Activated T-helper 1 cell treated with anti-CD3 and anti-CD28 coated beads, Interleukin-12 subunit alpha, Interleukin-12 subunit beta, Interleukin-2, Interleukin-4 antibody, amounts not matched to agents 30 ng/mL and 10 ng/mL and 1 ng/mL, durations not matched to agents 14 hours and 24 hours and 36 hours (primary cell): ENCODE data around the gene KRT17. TPM values are rescaled to one million over a fixed set of nuclear protein-coding genes. Genes with fewer than 3 reads are reported as not detected.
"Not testable (repeated sequence)": the region's sequence is repeated elsewhere in the genome, so short reads cannot be mapped to it uniquely, and the experiment has no call there.

ENCODE experiments used
- DNase-seq: peaks from one replicate; pipeline ENCODE4 v3.0.0; 2021; ENCODE audit warnings: low spot score
- H3K27ac Mint-ChIP-seq: one replicate; pipeline ENCODE4 v1.8.0; 2021; ENCODE audit warnings: mild to moderate bottlenecking, mixed read lengths
- H3K27me3 Mint-ChIP-seq: one replicate; pipeline ENCODE4 v1.8.0; 2022; ENCODE audit warnings: mild to moderate bottlenecking, moderate library complexity, mixed read lengths; ENCODE audit not compliant: insufficient read depth
- H3K36me3 Mint-ChIP-seq: one replicate; pipeline ENCODE4 v1.8.0; 2021; ENCODE audit warnings: low read depth, mixed read lengths
- H3K4me1 Mint-ChIP-seq: one replicate; pipeline ENCODE4 v1.8.0; 2021; ENCODE audit warnings: low read depth, mixed read lengths
- H3K4me3 Mint-ChIP-seq: one replicate; pipeline ENCODE4 v1.8.0; 2021; ENCODE audit warnings: mild to moderate bottlenecking, moderate library complexity, mixed read lengths
- H3K9me3 Mint-ChIP-seq: one replicate; pipeline ENCODE4 v1.8.0; 2021; ENCODE audit warnings: mixed read lengths
- intact Hi-C: fragments of 100-400 bp; cut with micrococcal nuclease; formaldehyde crosslinking; loops from one replicate; pipeline ENCODE4 v1.15.1; 2024
- total RNA-seq: library from RNA; stranded (reverse); gene quantifications from 2 replicates; pipeline ENCODE4 v1.2.3, GENCODE V29; 2022

Gene KRT17
- total RNA-seq, 1 donor from 2014 or later: not detected

DNA sequence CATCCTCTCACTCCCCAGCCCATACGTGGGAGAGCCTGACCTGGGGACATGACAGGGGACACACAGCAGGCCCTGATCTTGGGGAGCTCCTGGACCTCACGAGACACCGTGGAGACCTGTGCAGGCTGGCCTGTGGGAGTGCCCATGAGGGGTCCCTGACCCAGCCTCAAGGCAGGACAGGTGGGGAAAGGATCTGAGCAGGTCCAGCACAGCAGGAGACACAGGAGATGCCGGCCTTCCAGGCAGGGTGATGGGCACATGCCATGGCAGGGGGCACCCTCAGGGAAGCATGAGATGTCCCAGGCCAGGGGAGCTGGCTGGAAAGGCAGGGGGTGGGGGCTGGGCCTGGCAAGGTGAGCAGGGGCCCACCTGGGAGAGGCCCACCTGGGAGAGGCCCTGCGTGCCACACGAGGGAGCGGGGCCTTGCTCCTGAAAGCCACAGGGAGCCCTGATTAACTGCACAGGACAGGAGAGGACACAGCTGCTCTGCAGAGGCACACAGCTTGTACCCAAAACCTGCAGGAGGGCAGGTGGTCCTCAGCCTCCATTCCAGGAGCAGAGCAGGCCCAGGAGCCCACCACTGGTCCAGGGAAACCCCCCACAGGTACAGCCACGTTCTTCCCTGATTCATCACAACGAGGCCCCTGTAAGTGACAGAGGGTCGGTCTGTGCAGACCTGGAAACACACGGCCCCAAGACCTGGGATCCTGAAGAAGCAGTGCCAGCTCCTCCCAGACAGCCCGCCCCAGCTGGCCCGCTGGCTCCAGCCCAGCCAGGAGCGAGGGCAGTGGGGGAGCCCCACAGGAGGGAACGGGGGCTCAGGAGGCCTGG is 26.6 kb upstream of the KRT17 start:
- H3K27me3 Mint-ChIP-seq: peaks cover 2% of the 10 kb centered on the region
- H3K4me3 Mint-ChIP-seq: no peak overlapping the region
- H3K4me1 Mint-ChIP-seq: peaks cover 10% of the 10 kb centered on the region
- no peaks in the 10 kb centered on the region for H3K9me3 Mint-ChIP-seq
- no peak overlapping the region for H3K27ac Mint-ChIP-seq
- H3K36me3 Mint-ChIP-seq: no peaks in the 10 kb centered on the region
- DNase-seq: no peak
- intact Hi-C loops: no loop called here

GRCh38 chr17:41649923-41650519 is 25.6 kb upstream of the KRT17 start:
- peaks cover 2% of the 10 kb centered on the region for H3K27me3 Mint-ChIP-seq
- no peak overlapping the region for H3K27ac Mint-ChIP-seq
- H3K9me3 Mint-ChIP-seq: no peaks in the 10 kb centered on the region
- no peak overlapping the region for H3K4me3 Mint-ChIP-seq
- peaks cover 10% of the 10 kb centered on the region for H3K4me1 Mint-ChIP-seq
- DNase-seq: no peak
- H3K36me3 Mint-ChIP-seq: no peaks in the 10 kb centered on the region
- intact Hi-C loops: loop anchor here (5.0 kb wide), 2 partner anchors 58 to 793 kb away; no protein-coding TSS in a partner anchor

- Mint-ChIP-seq H3K27ac (peak overlapping the region; percentile 52), H3K9me3 (no peaks in the 10 kb centered on the region), H3K27me3 (peaks cover 2% of the 10 kb centered on the region), H3K4me3 (peak overlapping the region; percentile 73), H3K4me1 (peaks cover 10% of the 10 kb centered on the region), H3K36me3 (no peaks in the 10 kb centered on the region)
- peak; percentile 76 for DNase-seq
- intact Hi-C loops: loop anchor here (1.0 to 5.0 kb wide), 9 partner anchors 14 to 845 kb away; no protein-coding TSS in a partner anchor
Measured at GRCh38 chr17:41648411-41649195, 24.2 kb upstream of the KRT17 start.

DNA sequence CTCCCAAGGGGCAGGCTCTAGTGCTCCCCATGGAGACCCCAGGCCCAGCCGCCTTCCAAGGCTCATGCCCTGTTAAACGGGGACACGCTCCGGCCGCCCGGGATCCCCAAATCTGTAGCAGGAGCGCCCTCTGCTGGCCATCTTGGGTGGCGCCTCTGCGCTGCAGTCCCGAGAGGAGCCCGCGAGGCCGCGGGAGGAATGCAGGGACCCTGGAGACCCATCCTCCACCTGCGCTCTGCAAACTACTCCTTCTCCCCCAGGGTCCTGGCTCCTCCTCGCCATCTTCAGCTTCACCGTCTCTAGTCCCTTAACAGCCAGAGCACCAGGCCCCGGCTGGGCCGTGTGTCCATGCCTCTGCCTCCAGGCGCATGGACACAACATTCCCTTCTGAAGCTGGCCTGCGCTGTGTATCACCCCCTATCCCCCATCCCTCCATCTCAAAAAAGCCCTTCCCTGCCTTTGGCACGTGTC is 23.6 kb upstream of the KRT17 start:
- Mint-ChIP-seq H3K4me1 (peaks cover 10% of the 10 kb centered on the region), H3K27ac (peak overlapping the region; percentile 7), H3K36me3 (no peaks in the 10 kb centered on the region), H3K9me3 (no peaks in the 10 kb centered on the region), H3K27me3 (peaks cover 2% of the 10 kb centered on the region), H3K4me3 (peak overlapping the region; percentile 73)
- intact Hi-C loops: loop anchor here (1.0 to 5.0 kb wide), 9 partner anchors 14 to 845 kb away; no protein-coding TSS in a partner anchor
- peak; percentile 79 for DNase-seq

DNA sequence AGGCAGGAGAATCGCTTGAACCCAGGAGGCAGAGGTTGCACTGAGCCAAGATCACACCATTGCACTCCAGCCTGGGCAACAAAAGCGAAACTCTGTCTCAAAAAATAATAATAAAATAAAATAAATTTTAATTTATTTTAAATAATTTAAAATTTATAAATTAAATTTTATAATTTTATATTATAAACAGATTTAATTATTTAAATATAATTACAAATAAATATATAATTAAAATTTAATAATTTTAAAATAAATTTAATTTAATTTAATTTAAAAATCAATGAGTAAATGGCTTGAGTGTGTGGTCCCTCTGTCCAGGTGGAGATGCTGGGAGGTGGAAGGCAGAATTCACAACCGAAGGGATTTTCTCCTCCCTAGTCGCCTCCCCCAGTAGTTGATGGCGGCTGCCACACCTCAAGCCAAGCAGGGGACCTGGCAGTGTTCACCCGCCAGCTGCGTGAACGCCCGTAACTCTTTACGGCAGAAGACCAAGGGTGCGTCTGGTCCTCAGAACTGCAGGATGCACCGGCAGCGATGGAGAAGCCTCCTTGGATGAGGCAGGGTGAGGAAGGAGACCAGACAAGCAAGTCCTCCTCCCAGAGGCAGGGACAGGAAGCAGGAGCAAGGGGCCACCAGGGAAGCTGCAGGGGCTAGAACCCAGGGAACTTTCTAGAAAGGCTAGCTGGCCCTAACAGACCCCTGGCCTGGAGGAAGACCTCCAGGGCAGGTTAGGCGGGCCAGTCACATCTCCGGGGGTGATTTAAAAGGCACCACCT is 22.9 kb upstream of the KRT17 start:
- peaks cover 2% of the 10 kb centered on the region for H3K27me3 Mint-ChIP-seq
- no peak overlapping the region for H3K27ac Mint-ChIP-seq
- intact Hi-C loops: loop anchor here (5.0 kb wide), 2 partner anchors 55 to 790 kb away; no protein-coding TSS in a partner anchor
- H3K9me3 Mint-ChIP-seq: no peaks in the 10 kb centered on the region
- H3K4me1 Mint-ChIP-seq: peaks cover 10% of the 10 kb centered on the region
- H3K36me3 Mint-ChIP-seq: no peaks in the 10 kb centered on the region
- DNase-seq: no peak
- no peak overlapping the region for H3K4me3 Mint-ChIP-seq

DNA sequence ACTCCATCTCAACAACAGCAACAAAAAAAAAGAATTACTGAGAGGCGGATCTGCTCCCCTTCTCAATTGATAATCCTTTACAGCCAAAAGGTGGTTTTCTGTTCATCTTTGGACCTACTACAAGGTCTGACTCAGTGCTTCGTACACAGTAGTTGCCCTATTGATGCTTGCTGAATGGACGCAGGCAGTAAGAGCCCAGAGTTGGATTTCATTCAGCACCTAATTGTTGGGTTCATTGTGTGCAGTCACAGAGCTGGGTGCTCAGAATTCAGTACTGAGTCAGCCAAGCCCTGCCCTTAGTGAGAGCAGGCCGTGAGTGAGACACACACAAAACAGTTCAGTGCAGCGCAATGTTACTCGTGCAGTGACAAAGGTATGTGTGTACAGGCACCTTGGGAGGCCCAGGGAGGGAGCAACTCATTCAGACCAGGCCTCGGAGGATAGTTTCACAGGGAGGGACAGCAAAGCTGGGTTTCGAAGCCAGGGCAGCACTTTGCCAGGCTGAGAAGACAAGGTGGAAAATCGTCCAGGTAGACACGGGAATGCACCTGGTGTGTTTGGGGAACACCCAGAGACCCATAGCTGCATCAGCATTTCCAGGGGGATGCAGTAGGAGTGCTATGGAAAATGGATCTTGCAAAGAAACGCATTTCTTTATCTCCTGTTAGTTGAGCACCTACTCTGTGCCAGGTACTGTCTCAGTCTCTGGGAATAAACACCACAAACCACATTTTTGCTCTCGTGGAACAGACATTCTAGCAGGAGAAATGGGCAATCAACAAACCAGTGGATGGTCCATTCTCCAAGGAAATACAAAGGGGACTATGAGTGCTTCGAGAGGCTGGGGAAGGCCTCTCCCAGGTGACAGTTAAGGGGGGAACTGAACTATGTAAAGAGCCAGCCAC is 18.1 kb upstream of the KRT17 start:
- H3K36me3 Mint-ChIP-seq: no peaks in the 10 kb centered on the region
- no peak overlapping the region for H3K27ac Mint-ChIP-seq
- no peak for DNase-seq
- intact Hi-C loops: no loop called here
- no peaks in the 10 kb centered on the region for H3K27me3 Mint-ChIP-seq
- no peak overlapping the region for H3K4me3 Mint-ChIP-seq
- no peaks in the 10 kb centered on the region for H3K4me1 Mint-ChIP-seq
- H3K9me3 Mint-ChIP-seq: no peaks in the 10 kb centered on the region

DNA sequence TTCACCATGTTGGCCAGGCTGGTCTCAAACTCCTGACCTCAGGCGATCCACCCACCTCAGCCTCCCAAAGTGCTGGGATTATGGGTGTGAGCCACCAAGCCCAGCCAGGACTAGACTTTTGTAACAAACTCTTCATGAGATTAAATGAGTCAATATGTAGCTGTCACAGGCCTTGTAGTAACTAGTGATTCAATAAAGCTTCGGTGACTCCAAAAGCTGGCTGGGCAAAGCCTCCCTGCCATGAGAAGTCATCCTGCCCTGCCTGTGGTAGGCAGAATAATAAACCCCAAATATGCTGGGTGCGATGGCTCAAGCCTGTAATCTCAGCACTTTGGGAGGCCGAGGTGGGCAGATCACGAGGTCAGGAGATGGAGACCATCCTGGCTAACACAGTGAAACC is 16.2 kb upstream of the KRT17 start:
- H3K27ac Mint-ChIP-seq, DNase-seq, H3K4me3 Mint-ChIP-seq, H3K4me1 Mint-ChIP-seq, H3K9me3 Mint-ChIP-seq, intact Hi-C loops, H3K27me3 Mint-ChIP-seq, H3K36me3 Mint-ChIP-seq: not testable (repeated sequence)

DNA sequence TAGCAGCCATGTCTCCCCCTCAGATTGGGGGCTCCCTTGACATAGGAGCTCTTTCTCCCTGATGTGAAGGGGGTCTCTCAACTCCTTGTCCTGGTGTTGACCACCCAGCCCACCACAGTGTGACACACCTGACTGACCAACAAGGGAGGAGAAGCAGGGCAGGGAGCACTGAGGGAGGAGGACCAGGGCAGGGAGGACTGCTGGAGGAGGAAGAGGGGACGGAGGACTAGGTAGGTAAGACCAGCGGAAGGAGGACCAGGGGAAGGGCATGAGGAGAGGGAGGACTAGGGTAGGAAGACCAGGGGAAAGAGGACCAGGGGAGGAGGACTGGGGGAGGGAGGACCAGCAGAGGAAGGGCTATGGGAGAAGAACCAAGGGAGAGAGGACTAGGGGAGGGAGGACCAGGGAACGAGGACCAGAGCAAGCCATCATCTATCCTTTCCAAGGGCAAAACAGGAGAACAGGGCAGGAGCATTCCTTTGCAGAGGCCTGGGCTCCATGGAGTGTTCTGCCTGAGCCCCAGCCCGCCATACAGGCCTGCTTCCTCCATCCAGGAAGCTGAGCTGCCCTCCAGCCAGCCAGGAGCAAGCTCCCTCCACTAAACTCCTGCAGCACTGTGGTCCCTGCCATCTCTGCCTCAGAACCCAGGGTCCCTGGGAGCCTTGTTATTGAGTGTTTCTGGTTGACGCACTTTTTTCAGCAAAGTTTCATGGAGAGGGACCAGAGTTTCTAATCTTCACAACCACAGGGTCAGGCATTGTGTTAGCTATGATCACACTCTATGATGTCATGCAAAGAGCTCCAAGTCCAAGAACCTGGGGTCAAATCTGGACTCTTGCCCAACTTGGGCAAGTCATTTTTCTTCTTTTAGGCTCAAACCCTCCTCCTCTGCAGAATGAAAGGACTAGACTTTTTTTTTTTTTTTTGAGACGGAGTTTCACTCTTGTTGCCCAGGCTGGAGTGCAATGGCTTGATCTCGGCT is 15.4 kb upstream of the KRT17 start:
- intact Hi-C loops: no loop called here
- no peaks in the 10 kb centered on the region for H3K36me3 Mint-ChIP-seq
- no peak overlapping the region for H3K27ac Mint-ChIP-seq
- H3K9me3 Mint-ChIP-seq: no peaks in the 10 kb centered on the region
- H3K4me3 Mint-ChIP-seq: no peak overlapping the region
- H3K4me1 Mint-ChIP-seq: no peaks in the 10 kb centered on the region
- no peaks in the 10 kb centered on the region for H3K27me3 Mint-ChIP-seq
- no peak for DNase-seq

GRCh38 chr17:41638941-41639340 is 14.6 kb upstream of the KRT17 start:
- intact Hi-C loops: no loop called here
- DNase-seq: no peak
- H3K36me3 Mint-ChIP-seq: no peaks in the 10 kb centered on the region
- H3K9me3 Mint-ChIP-seq: no peaks in the 10 kb centered on the region
- H3K27me3 Mint-ChIP-seq: no peaks in the 10 kb centered on the region
- no peak overlapping the region for H3K4me3 Mint-ChIP-seq
- no peak overlapping the region for H3K27ac Mint-ChIP-seq
- no peaks in the 10 kb centered on the region for H3K4me1 Mint-ChIP-seq

GRCh38 chr17:41638194-41638593 is 13.8 kb upstream of the KRT17 start:
- Mint-ChIP-seq H3K36me3 (no peaks in the 10 kb centered on the region), H3K4me3 (no peak overlapping the region), H3K27me3 (no peaks in the 10 kb centered on the region), H3K27ac (no peak overlapping the region), H3K4me1 (no peaks in the 10 kb centered on the region), H3K9me3 (no peaks in the 10 kb centered on the region)
- intact Hi-C loops: no loop called here
- no peak for DNase-seq

DNA sequence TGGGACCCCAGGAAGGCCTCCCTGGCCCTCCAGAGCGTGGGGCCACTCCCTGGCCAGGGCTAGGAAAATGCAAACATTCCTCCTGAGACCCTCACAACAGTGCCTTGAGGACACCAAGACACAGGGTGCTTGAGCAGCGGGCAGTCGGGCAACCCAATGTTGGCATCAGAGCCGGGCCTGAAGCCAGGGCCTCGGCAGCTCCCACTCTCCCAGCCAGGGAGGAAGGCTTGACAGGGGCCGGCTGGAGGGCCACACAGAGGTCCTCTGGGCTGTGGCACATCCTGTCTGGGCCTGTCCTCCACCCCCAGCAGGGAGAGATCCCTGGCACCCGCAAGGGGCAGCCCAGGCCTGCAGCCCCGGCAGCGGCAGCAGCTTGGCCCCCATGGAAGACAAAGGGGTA is 12.3 kb upstream of the KRT17 start:
- no peak for DNase-seq
- Mint-ChIP-seq H3K27me3 (no peaks in the 10 kb centered on the region), H3K9me3 (no peaks in the 10 kb centered on the region), H3K4me1 (no peaks in the 10 kb centered on the region), H3K4me3 (no peak overlapping the region), H3K36me3 (no peaks in the 10 kb centered on the region), H3K27ac (no peak overlapping the region)
- intact Hi-C loops: no loop called here
